SK-N-MC (cell line): ENCODE data around the gene IRGQ.

ENCODE experiments used
- DNase-seq: peaks from one replicate; pipeline ENCODE4 v3.0.0-alpha.2; 2011; ENCODE audit warnings: low read depth, low spot score
- H3K27ac ChIP-seq: fragments of 200-600 bp; sonication (generic); 2 replicates; pipeline ENCODE4 v1.5.1; 2016; ENCODE audit warnings: mixed run types
- H3K36me3 ChIP-seq: fragments of 200-600 bp; sonication (generic); 2 replicates; pipeline ENCODE4 v1.6.1; 2017; ENCODE audit warnings: antibody characterized with exemption, low read length, mixed read lengths; ENCODE audit not compliant: insufficient read depth
- H3K4me3 ChIP-seq: fragments of 200-600 bp; sonication (generic); 2 replicates; pipeline ENCODE4 v1.5.1; 2016
- H3K9ac ChIP-seq: fragments of 200-600 bp; sonication (generic); 2 replicates; pipeline ENCODE4 v1.8.0; 2017; ENCODE audit warnings: mixed run types, mixed read lengths; ENCODE audit not compliant: insufficient read length
- H3K9me3 ChIP-seq: fragments of 200-600 bp; sonication (generic); 2 replicates; pipeline ENCODE4 v1.6.1; 2017; ENCODE audit warnings: low read depth, mild to moderate bottlenecking, antibody characterized with exemption, low read length, moderate library complexity, mixed read lengths
- EZH2 ChIP-seq: fragments of 200-600 bp; sonication (generic); IDR thresholded peaks from one replicate; pipeline ENCODE4 v1.6.1; 2017; ENCODE audit warnings: antibody characterized with exemption
- FOXP2 ChIP-seq: optimal IDR thresholded peaks from 2 replicates; pipeline ENCODE3; 2011; ENCODE audit warnings: mild to moderate bottlenecking, moderate library complexity; ENCODE audit not compliant: insufficient read depth; ENCODE audit errors: extremely low read length, control extremely low read depth
- POLR2AphosphoS5 ChIP-seq: IDR thresholded peaks from 2 replicates; pipeline ENCODE4 v1.6.1; 2012; ENCODE audit warnings: mild to moderate bottlenecking, low read depth, low read length, borderline replicate concordance

The IRGQ gene

GRCh38 chr19:43586346-43586745 is 9.6 kb downstream of the IRGQ start:
- Histone ChIP-seq H3K9me3 (no peaks in the 10 kb centered on the region), H3K9ac (no peak overlapping the region), H3K4me3 (no peak overlapping the region), H3K27ac (no peak overlapping the region), H3K36me3 (no peaks in the 10 kb centered on the region)
- DNase-seq = no peak
- no peak for TF ChIP-seq FOXP2
- TF ChIP-seq POLR2AphosphoS5 = no peak
- no peak for TF ChIP-seq EZH2

- no peak overlapping the region for H3K27ac ChIP-seq
- no peaks in the 10 kb centered on the region for H3K36me3 ChIP-seq
- DNase-seq = no peak
- no peak overlapping the region for H3K4me3 ChIP-seq
- H3K9ac ChIP-seq = no peak overlapping the region
- H3K9me3 ChIP-seq = no peaks in the 10 kb centered on the region
- TF ChIP-seq EZH2 (no peak), FOXP2 (no peak), POLR2AphosphoS5 (no peak)
These were observed 11.4 kb downstream of the IRGQ start for GRCh38 chr19:43584484-43584883.

- DNase-seq = no peak
- Histone ChIP-seq H3K4me3 (no peak overlapping the region), H3K27ac (no peak overlapping the region), H3K9me3 (no peaks in the 10 kb centered on the region), H3K36me3 (no peaks in the 10 kb centered on the region), H3K9ac (no peak overlapping the region)
- TF ChIP-seq EZH2 (no peak), FOXP2 (no peak), POLR2AphosphoS5 (no peak)
These were observed 13.4 kb downstream of the IRGQ start for GRCh38 chr19:43582495-43582894.

- H3K9ac ChIP-seq = no peak overlapping the region
- DNase-seq = no peak
- no peak for TF ChIP-seq EZH2
- no peak for TF ChIP-seq POLR2AphosphoS5
- no peak for TF ChIP-seq FOXP2
- no peaks in the 10 kb centered on the region for H3K9me3 ChIP-seq
- no peak overlapping the region for H3K27ac ChIP-seq
- no peaks in the 10 kb centered on the region for H3K36me3 ChIP-seq
- no peak overlapping the region for H3K4me3 ChIP-seq
These were observed 14.5 kb downstream of the IRGQ start for GRCh38 chr19:43581467-43581866.

- Histone ChIP-seq H3K27ac (no peak overlapping the region), H3K9me3 (no peaks in the 10 kb centered on the region), H3K36me3 (no peaks in the 10 kb centered on the region), H3K4me3 (no peak overlapping the region), H3K9ac (no peak overlapping the region)
- no peak for DNase-seq
- TF ChIP-seq POLR2AphosphoS5 (no peak), FOXP2 (no peak), EZH2 (no peak)
These were observed 17.1 kb downstream of the IRGQ start for GRCh38 chr19:43578787-43579186.

- Histone ChIP-seq H3K9ac (peak overlapping the region; percentile 22), H3K36me3 (no peaks in the 10 kb centered on the region; the same call in 1 of the 2 replicates), H3K4me3 (peak overlapping the region; percentile 53; the same call in 1 of the 2 replicates), H3K27ac (peak overlapping the region; percentile 48; the same call in 1 of the 2 replicates), H3K9me3 (no peaks in the 10 kb centered on the region)
- no peak for DNase-seq
- TF ChIP-seq POLR2AphosphoS5 = no peak
These were observed 19.7 kb downstream of the IRGQ start for GRCh38 chr19:43575955-43576878.

- Histone ChIP-seq H3K27ac (peak within 1 kb of the TSS; percentile 48; the same call in 1 of the 2 replicates), H3K36me3 (no peaks in the 10 kb centered on the region; the same call in 1 of the 2 replicates), H3K9me3 (no peaks in the 10 kb centered on the region), H3K9ac (peak within 1 kb of the TSS; percentile 84), H3K4me3 (peak within 1 kb of the TSS; percentile 80)
- DNase-seq = peak; percentile 88
- TF ChIP-seq EZH2 (no peak), POLR2AphosphoS5 (peak; percentile 85)
These were observed 20.6 kb downstream of the IRGQ start, which contains the start of the genes PINLYP and XRCC1 for GRCh38 chr19:43575156-43575950. Gene PINLYP (plus strand): TSS chr19:43575801. CDS start chr19:43577192, 1,391 bp downstream. Gene XRCC1 (minus strand): TSS chr19:43575527. CDS start chr19:43575458, 69 bp downstream.
